GM12878 (cell line): Measurements from ENCODE around the gene OLFM1. TPM values are rescaled to one million over a fixed set of nuclear protein-coding genes. Genes with fewer than 3 reads are reported as not detected.

Experiments
- ATAC-seq: fragments of 200-7000 bp; cut with Tn5 transposase; 3 replicates; pipeline ENCODE4 v1.9.1; 2020; ENCODE audit warnings: mild to moderate bottlenecking, moderate library complexity
- BruUV-seq: library from RNA; stranded (reverse); fragments of 400-500 nt; replicated peaks from 2 replicates; lab custom pipeline; 2021; lab: Mats Ljungman, UMichigan
- CTCF ChIA-PET: fragments of 300-600 bp; sonication (Branson Sonifier 250); formaldehyde crosslinking; extraction: SDS; loops from one replicate; lab custom pipeline; 2021; ENCODE audit warnings: inconsistent platforms; lab: Yijun Ruan, JAX
- POLR2A ChIA-PET: fragments of 350-600 bp; formaldehyde crosslinking; extraction: SDS; loops from one replicate; lab custom pipeline; 2021; ENCODE audit warnings: inconsistent platforms; lab: Charles Lee
- RAD21 ChIA-PET: fragments of 300-600 bp; sonication (Branson Sonifier 250); formaldehyde crosslinking; loops from one replicate; lab custom pipeline; 2023; ENCODE audit warnings: antibody characterized with exemption; ENCODE audit not compliant: unreplicated experiment; lab: Charles Lee
- SMC1A ChIA-PET: fragments of 300-600 bp; sonication (Branson Sonifier 250); formaldehyde crosslinking; loops from one replicate; lab custom pipeline; 2023; ENCODE audit not compliant: unreplicated experiment, uncharacterized antibody; lab: Charles Lee
- DNase-seq: peaks from one replicate; pipeline ENCODE4 v3.0.0-alpha.2; 2011; ENCODE audit warnings: low read depth, low spot score
- FAIRE-seq: peaks from 3 replicates; lab custom pipeline; 2011; peaks lifted over from hg19 to GRCh38; lab: Jason Lieb, UNC
- H2AFZ ChIP-seq: 2 replicates; pipeline ENCODE4 v1.6.0; 2011; ENCODE audit warnings: low read depth, low read length, control low read depth; ENCODE audit not compliant: control insufficient read depth
- H3K27ac ChIP-seq: 2 replicates; pipeline ENCODE4 v1.5.1; 2011; ENCODE audit warnings: control low read depth; ENCODE audit not compliant: control insufficient read depth, insufficient read depth
- H3K27me3 ChIP-seq, 2 experiments: replicated peaks in 1 of 2; 2 replicates each; pipeline versions ENCODE4 v1.6.0 to v1.6.1; 2011; ENCODE audit warnings: low read length in 1 of 2; ENCODE audit not compliant: control insufficient read depth in 2 of 2, insufficient read depth in 2 of 2
- H3K36me3 ChIP-seq, 2 experiments: 2 replicates each; pipeline ENCODE4 v1.5.1; 2011; ENCODE audit warnings: low read length in 1 of 2; ENCODE audit not compliant: control insufficient read depth in 2 of 2, insufficient read depth in 2 of 2
- H3K4me1 ChIP-seq: 2 replicates; pipeline ENCODE4 v1.6.1; 2011; ENCODE audit warnings: mild to moderate bottlenecking, low read length, moderate library complexity, mixed read lengths; ENCODE audit not compliant: control insufficient read depth, insufficient read depth
- H3K4me2 ChIP-seq: 2 replicates; pipeline ENCODE4 v1.6.0; 2011; ENCODE audit warnings: control low read depth; ENCODE audit not compliant: control insufficient read depth, insufficient read depth
- H3K4me3 ChIP-seq: fragments of 200-600 bp; sonication (generic); 2 replicates; pipeline ENCODE4 v1.5.1; 2016
- H3K79me2 ChIP-seq: 2 replicates; pipeline ENCODE4 v1.6.0; 2011; ENCODE audit warnings: low read length; ENCODE audit not compliant: control insufficient read depth, insufficient read depth
- H3K9ac ChIP-seq: 2 replicates; pipeline ENCODE4 v1.8.0; 2011; ENCODE audit warnings: low read length, control low read depth, mixed read lengths; ENCODE audit not compliant: control insufficient read depth, insufficient read depth
- H3K9me3 ChIP-seq: replicated peaks from 3 replicates; pipeline ENCODE4 v1.5.1; 2011; ENCODE audit warnings: mild to moderate bottlenecking, low read length; ENCODE audit not compliant: control insufficient read depth, insufficient read depth
- H4K20me1 ChIP-seq: 2 replicates; pipeline ENCODE4 v1.6.0; 2011; ENCODE audit not compliant: control insufficient read depth, insufficient read depth
- ATF3 ChIP-seq: IDR thresholded peaks from 2 replicates; pipeline ENCODE4 v1.6.1; 2011; ENCODE audit warnings: low read depth, mild to moderate bottlenecking, low read length, moderate library complexity, borderline replicate concordance; ENCODE audit errors: extremely low read depth
- BMI1 ChIP-seq: fragments of 450-650 bp; IDR thresholded peaks from 2 replicates; pipeline ENCODE4 v1.6.1; 2016; ENCODE audit warnings: mild to moderate bottlenecking, moderate library complexity, borderline replicate concordance
- CEBPB ChIP-seq, 2 experiments: fragments of 150-350 bp in 1 of 2; IDR thresholded peaks; 2 replicates each; pipeline ENCODE4 v1.6.1; 2012 to 2014; ENCODE audit warnings: low read depth in 2 of 2, low read length in 2 of 2, borderline replicate concordance in 1 of 2, inconsistent platforms in 1 of 2
- FOXM1 ChIP-seq: IDR thresholded peaks from 2 replicates; pipeline ENCODE4 v1.6.1; 2012; ENCODE audit warnings: low read depth, mild to moderate bottlenecking, inconsistent platforms, low read length, moderate library complexity
- PBX3 ChIP-seq: IDR thresholded peaks from 2 replicates; pipeline ENCODE4 v1.6.1; 2011; ENCODE audit warnings: mild to moderate bottlenecking, low read depth, low read length, moderate library complexity; ENCODE audit not compliant: insufficient replicate concordance
- PML ChIP-seq: IDR thresholded peaks from 2 replicates; pipeline ENCODE4 v1.6.1; 2012; ENCODE audit warnings: low read length, inconsistent platforms
- RAD21 ChIP-seq: IDR thresholded peaks from 2 replicates; pipeline ENCODE4 v1.6.1; 2011; ENCODE audit warnings: mild to moderate bottlenecking, low read depth, low read length, moderate library complexity; ENCODE audit not compliant: insufficient read depth
- RBBP5 ChIP-seq: fragments of 200-600 bp; sonication (generic); conservative IDR thresholded peaks from 2 replicates; pipeline ENCODE4 v1.6.1; 2016
- RCOR1 ChIP-seq: conservative IDR thresholded peaks from 2 replicates; pipeline ENCODE4 v1.6.1; 2012; ENCODE audit warnings: low read depth, low read length, improper control_type of control experiment
- REST ChIP-seq: IDR thresholded peaks from 2 replicates; pipeline ENCODE4 v1.6.1; 2012; ENCODE audit warnings: mild to moderate bottlenecking, low read depth, low read length
- SUPT20H ChIP-seq: IDR thresholded peaks from 2 replicates; pipeline ENCODE4 v1.6.1; 2011; ENCODE audit warnings: low read depth, mild to moderate bottlenecking, low read length, moderate library complexity, borderline replicate concordance; ENCODE audit not compliant: control insufficient read depth
- ZBTB4 ChIP-seq: fragments of 450-650 bp; formaldehyde crosslinking; IDR thresholded peaks from 2 replicates; pipeline ENCODE4 v1.4.0; 2022; ENCODE audit warnings: mild to moderate bottlenecking, moderate library complexity
- WGBS: methylation state at CpG from one replicate; pipeline ENCODE4 v1.1.6; 2016; ENCODE audit warnings: low lambda C conversion rate; ENCODE audit not compliant: insufficient replicate concordance, insufficient coverage; ENCODE audit errors: missing lambda C conversion rate; 5-methylcytosine and 5-hydroxymethylcytosine counted together
- in situ Hi-C: fragments of 300-500 bp; cut with MboI; formaldehyde crosslinking; loops from 9 replicates; pipeline ENCODE4 v1.14.3; 2018; ENCODE audit warnings: mixed read lengths
- intact Hi-C: fragments of 100-400 bp; cut with micrococcal nuclease; formaldehyde crosslinking; loops from one replicate; pipeline ENCODE4 v1.14.2; 2022; ENCODE audit not compliant: unreplicated experiment
- polyA plus RNA-seq, 11 experiments: library from polyadenylated mRNA; depleted of rRNA in 4 of 11; unstranded in 6 of 11; stranded (reverse) in 5 of 11; fragments of >200 nt; fragmentation: Nextera tagmentation in 4 of 11; fragmentation: Illumina TruSeq in 1 of 11; extraction: Ambion mirVana in 4 of 11; extraction: Trizol in 1 of 11; gene quantifications; 1 replicate in 1 of 11; 2 replicates in 10 of 11; pipeline versions ENCODE4 v1.2.1 to v1.2.3, GENCODE V29; 2011 to 2016; ENCODE audit warnings: inconsistent platforms in 2 of 11, missing spikeins in 2 of 11, low read depth in 1 of 11
- total RNA-seq, 4 experiments: library from RNA; depleted of rRNA in 3 of 4; stranded (reverse); fragments of >200 nt in 3 of 4; fragmentation: Illumina TruSeq in 1 of 4; extraction: Trizol in 1 of 4; gene quantifications; 2 replicates each; pipeline versions ENCODE4 v1.2.1 to v1.2.3, GENCODE V29; 2013 to 2021

The OLFM1 gene
- total and polyA plus RNA-seq, 10 of the 15 experiments (the other 5 are each of a cell fraction or from before 2014, with no cell fraction given): not detected

GRCh38 chr9:135073741-135074305, 13.6 kb upstream of the OLFM1 start (continued):
- no peak for TF ChIP-seq PML
- no peak for TF ChIP-seq ZBTB4
- no peak for TF ChIP-seq FOXM1
- TF ChIP-seq PBX3: no peak
- no peak for TF ChIP-seq ATF3

GRCh38 chr9:135074354-135075233, 12.9 kb upstream of the OLFM1 start:
- no peak overlapping the region for H3K4me3 ChIP-seq
- FAIRE-seq (no peak), DNase-seq (no peak), ATAC-seq (no peak)
- H4K20me1 ChIP-seq: no peaks in the 10 kb centered on the region
- RAD21 ChIA-PET: no interaction called here
- in situ Hi-C loops: no loop called here
- H3K27ac ChIP-seq: no peak overlapping the region
- H3K9ac ChIP-seq: no peak overlapping the region
- CTCF ChIA-PET: no interaction called here
- H3K9me3 ChIP-seq: no peaks in the 10 kb centered on the region
- no TSS peak for BruUV-seq
- POLR2A ChIA-PET: no interaction called here
- intact Hi-C loops: no loop called here
- no peaks in the 10 kb centered on the region for H3K79me2 ChIP-seq
- WGBS: 32% methylated on average over 19 of the region's 19 CpGs
- no peaks in the 10 kb centered on the region for H3K36me3 ChIP-seq
- no peaks in the 10 kb centered on the region; a peak in 3 of 4 replicates for H3K27me3 ChIP-seq
- no peak overlapping the region for H3K4me2 ChIP-seq
- no peaks in the 10 kb centered on the region for H3K4me1 ChIP-seq
- SMC1A ChIA-PET: no interaction called here
- H2AFZ ChIP-seq: no peak overlapping the region
- TF ChIP-seq BMI1 (no peak), CEBPB (IDR thresholded peaks at IDR 0.05; ENCODE audit: borderline replicate concordance in 1 of 2, low read depth in 2 of 2, low read length in 2 of 2) (no peak), RCOR1 (no peak), REST (no peak), SUPT20H (no peak), RBBP5 (no peak), RAD21 (no peak)
